ENCODE measurements around the gene TTC39B.

DNA sequence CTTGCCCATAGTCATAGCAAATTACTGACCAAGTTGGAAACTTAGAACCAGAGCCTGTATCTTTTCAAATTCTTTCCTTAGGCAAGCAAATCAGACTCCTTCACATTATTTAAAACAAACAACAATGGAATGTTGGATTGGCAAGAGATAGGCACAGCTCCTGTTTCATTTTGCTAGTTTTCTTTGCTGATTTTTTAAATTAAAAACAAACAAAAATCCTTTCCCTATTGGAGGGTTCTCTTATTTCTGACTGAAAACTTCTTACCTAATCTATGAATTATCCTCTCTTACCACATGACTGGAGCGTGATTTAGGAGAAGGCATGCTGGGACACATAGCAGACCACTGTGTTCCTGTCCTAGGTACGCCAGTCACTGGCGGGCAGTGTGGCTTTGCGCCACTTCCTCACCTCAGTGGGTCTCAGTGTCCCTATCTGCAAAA, 63.0 kb downstream of the TTC39B start:
- TF ChIP-seq, protein P1, sequence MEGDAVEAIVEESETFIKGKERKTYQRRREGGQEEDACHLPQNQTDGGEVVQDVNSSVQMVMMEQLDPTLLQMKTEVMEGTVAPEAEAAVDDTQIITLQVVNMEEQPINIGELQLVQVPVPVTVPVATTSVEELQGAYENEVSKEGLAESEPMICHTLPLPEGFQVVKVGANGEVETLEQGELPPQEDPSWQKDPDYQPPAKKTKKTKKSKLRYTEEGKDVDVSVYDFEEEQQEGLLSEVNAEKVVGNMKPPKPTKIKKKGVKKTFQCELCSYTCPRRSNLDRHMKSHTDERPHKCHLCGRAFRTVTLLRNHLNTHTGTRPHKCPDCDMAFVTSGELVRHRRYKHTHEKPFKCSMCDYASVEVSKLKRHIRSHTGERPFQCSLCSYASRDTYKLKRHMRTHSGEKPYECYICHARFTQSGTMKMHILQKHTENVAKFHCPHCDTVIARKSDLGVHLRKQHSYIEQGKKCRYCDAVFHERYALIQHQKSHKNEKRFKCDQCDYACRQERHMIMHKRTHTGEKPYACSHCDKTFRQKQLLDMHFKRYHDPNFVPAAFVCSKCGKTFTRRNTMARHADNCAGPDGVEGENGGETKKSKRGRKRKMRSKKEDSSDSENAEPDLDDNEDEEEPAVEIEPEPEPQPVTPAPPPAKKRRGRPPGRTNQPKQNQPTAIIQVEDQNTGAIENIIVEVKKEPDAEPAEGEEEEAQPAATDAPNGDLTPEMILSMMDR (conservative IDR thresholded peaks at IDR 0.05; ENCODE audit: low read length): no peak
- no peak for TF ChIP-seq EZH2phosphoT487 (IDR thresholded peaks at IDR 0.05; ENCODE audit: borderline replicate concordance, low read depth, low read length)

Measured in OCI-LY7 (cell line).